ENCODE measurements around the gene PRSS2. TPM values are rescaled to one million over a fixed set of nuclear protein-coding genes. Genes with fewer than 3 reads are reported as not detected.

Gene PRSS2
- total RNA-seq, 1 donor = not detected

- no peaks in the 10 kb centered on the region for H4K20me1 ChIP-seq (ENCODE audit: insufficient read depth, low read length)
- no peak overlapping the region for H3K4me3 ChIP-seq (ENCODE audit: insufficient read depth, low read length)
- H3K27me3 ChIP-seq (ENCODE audit: insufficient read depth, low read length) = peaks cover 64% of the 10 kb centered on the region
- no peak for TF ChIP-seq CTCF (IDR thresholded peaks at IDR 0.05; ENCODE audit: extremely low read depth, low read depth, low read length)
- H2AFZ ChIP-seq (ENCODE audit: low read length) = no peak overlapping the region
- no peaks in the 10 kb centered on the region for H3K9me3 ChIP-seq (ENCODE audit: low read depth, low read length)
- no peaks in the 10 kb centered on the region for H3K4me1 ChIP-seq (ENCODE audit: insufficient read depth, low read length)
- H3K27ac ChIP-seq (ENCODE audit: low read depth, low read length) = no peak overlapping the region
- no peak for DNase-seq (ENCODE audit: insufficient read length, low spot score, missing footprints)
- no peaks in the 10 kb centered on the region for H3K36me3 ChIP-seq (ENCODE audit: insufficient read depth, low read length)
- no peak overlapping the region for H3K4me2 ChIP-seq (ENCODE audit: insufficient read depth, low read length)
- no peaks in the 10 kb centered on the region for H3K79me2 ChIP-seq (ENCODE audit: insufficient read depth, low read length)
Observed at GRCh38 chr7:142796001-142796500, 25.3 kb downstream of the PRSS2 start.

GRCh38 chr7:142796501-142797390 is 26.0 kb downstream of the PRSS2 start:
- peak overlapping the region; percentile 58 for H3K4me2 ChIP-seq (ENCODE audit: insufficient read depth, low read length)
- peak; percentile 80 for DNase-seq (ENCODE audit: insufficient read length, low spot score, missing footprints)
- no peaks in the 10 kb centered on the region for H3K4me1 ChIP-seq (ENCODE audit: insufficient read depth, low read length)
- H3K27ac ChIP-seq (ENCODE audit: low read depth, low read length) = no peak overlapping the region
- H3K36me3 ChIP-seq (ENCODE audit: insufficient read depth, low read length) = no peaks in the 10 kb centered on the region
- H3K79me2 ChIP-seq (ENCODE audit: insufficient read depth, low read length) = no peaks in the 10 kb centered on the region
- H3K27me3 ChIP-seq (ENCODE audit: insufficient read depth, low read length) = peaks cover 64% of the 10 kb centered on the region
- no peak overlapping the region for H2AFZ ChIP-seq (ENCODE audit: low read length)
- no peak for TF ChIP-seq CTCF (IDR thresholded peaks at IDR 0.05; ENCODE audit: extremely low read depth, low read depth, low read length)
- no peaks in the 10 kb centered on the region for H3K9me3 ChIP-seq (ENCODE audit: low read depth, low read length)
- no peaks in the 10 kb centered on the region for H4K20me1 ChIP-seq (ENCODE audit: insufficient read depth, low read length)
- peak overlapping the region; percentile 52 for H3K4me3 ChIP-seq (ENCODE audit: insufficient read depth, low read length)

DNA sequence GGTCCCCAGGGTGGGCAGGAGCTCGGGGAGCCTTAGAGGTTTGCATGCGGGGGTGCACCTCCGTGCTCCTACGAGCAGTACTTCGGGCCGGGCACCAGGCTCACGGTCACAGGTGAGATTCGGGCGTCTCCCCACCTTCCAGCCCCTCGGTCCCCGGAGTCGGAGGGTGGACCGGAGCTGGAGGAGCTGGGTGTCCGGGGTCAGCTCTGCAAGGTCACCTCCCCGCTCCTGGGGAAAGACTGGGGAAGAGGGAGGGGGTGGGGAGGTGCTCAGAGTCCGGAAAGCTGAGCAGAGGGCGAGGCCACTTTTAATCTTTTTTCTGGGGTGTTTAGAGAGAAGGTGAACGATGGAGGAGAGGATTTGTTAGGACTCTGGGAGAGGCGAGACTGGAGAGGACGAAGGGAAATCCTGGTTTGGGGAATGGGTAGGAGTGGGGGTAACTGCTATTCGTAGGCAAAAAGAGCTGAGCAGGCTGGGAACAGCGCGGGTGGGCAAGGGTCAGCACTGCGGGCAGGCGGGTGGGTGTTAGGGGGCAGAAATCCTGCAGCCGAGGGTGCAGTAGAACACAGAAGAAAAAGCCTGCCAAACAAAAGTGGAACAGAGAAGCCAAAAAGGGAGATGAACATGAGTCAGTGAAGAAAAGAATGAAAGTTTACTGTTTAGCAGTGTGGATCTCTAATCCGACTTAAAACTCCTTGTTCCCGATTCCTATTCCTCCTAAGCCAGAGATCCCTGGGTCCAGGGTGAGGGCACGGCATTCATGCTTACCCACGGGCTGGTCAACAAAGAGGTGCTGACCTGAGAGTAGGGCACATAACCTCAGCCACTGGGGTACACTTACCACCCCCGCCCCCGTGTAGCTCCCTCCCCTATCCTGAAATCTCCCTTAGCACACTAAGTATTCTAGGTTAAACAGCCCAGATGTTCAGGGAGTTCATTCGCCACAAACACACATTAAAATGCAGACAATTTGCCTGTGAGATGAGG is 26.9 kb downstream of the PRSS2 start:
- TF ChIP-seq CTCF (IDR thresholded peaks at IDR 0.05; ENCODE audit: extremely low read depth, low read depth, low read length) = no peak
- no peak overlapping the region for H3K27ac ChIP-seq (ENCODE audit: low read depth, low read length)
- no peaks in the 10 kb centered on the region for H3K9me3 ChIP-seq (ENCODE audit: low read depth, low read length)
- peak; percentile 86 for DNase-seq (ENCODE audit: insufficient read length, low spot score, missing footprints)
- peak overlapping the region; percentile 58 for H3K4me2 ChIP-seq (ENCODE audit: insufficient read depth, low read length)
- H4K20me1 ChIP-seq (ENCODE audit: insufficient read depth, low read length) = no peaks in the 10 kb centered on the region
- H2AFZ ChIP-seq (ENCODE audit: low read length) = no peak overlapping the region
- no peaks in the 10 kb centered on the region for H3K79me2 ChIP-seq (ENCODE audit: insufficient read depth, low read length)
- H3K4me1 ChIP-seq (ENCODE audit: insufficient read depth, low read length) = no peaks in the 10 kb centered on the region
- peak overlapping the region; percentile 52 for H3K4me3 ChIP-seq (ENCODE audit: insufficient read depth, low read length)
- no peaks in the 10 kb centered on the region for H3K36me3 ChIP-seq (ENCODE audit: insufficient read depth, low read length)
- H3K27me3 ChIP-seq (ENCODE audit: insufficient read depth, low read length) = peaks cover 62% of the 10 kb centered on the region
